Measurements from ENCODE around the gene ARHGAP22.

ARHGAP22 gene

DNA sequence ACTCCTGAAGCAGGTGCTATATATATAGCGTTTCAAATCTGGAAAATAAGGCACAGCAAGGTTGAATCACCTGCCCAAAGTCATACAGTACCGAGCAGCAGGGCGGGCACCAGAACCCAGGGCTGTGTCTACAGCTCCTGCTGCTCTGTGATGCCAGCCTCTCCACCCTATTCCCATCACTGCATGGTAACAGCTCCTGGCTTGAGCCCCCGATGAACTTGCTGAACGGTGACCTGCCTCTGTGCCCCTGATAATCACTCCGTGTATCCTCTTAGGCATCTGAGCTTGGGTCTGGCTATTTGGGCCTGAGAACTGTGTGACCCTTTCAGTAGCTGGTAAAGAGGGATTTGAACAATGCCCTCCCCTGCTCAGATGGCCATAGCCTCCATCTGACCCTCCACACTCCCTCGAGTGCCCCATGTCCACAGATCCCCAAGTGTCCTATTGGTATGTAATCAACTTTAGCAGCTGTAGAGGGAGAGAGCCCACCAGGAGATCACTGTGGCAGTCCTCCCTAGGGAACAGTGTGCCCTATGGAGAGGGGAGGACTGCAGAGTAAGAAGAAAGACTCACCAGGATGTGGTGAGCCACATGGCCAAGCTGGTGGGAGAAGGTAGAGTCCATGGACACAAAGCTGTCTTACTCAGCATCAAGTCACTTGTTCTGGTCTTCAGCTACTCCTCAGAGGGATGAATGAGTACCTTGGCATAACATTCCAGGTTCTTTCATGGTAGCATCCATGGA lies 1.1 kb upstream of the ARHGAP22 start:
- DNase-seq: no peak

GRCh38 chr10:48604039-48604990 lies 558 bp downstream of the ARHGAP22 start:
- DNase-seq: no peak

DNA sequence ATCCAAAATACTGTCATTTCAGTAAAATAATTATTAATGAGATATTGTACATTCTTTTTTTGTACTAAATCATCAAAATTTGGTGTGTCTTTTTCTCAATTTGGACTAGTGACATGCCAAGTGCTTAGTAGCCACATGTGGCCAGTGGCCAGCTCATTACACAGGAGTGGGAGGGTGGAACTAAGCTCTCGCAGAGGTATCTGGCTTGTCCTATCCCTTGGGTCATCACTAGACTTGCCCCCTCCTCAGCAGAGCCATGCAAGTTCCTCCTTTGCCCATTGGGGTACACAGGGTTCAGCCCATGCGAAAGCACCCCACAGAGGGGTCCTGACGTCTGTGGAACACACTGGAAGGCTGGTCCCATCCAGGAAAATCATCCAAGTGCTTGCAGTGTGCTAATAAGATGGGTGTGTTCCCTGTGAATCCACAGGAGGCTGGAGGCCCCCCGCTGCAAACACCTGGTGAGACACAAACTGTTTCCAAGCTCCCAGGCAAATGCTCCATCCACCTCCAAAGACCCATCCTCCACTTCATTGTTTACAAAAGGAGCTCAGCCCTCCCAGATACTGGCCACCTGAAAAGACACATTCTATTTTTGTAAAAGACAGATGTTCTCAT lies 1.3 kb downstream of the ARHGAP22 start:
- DNase-seq: no peak

DNA sequence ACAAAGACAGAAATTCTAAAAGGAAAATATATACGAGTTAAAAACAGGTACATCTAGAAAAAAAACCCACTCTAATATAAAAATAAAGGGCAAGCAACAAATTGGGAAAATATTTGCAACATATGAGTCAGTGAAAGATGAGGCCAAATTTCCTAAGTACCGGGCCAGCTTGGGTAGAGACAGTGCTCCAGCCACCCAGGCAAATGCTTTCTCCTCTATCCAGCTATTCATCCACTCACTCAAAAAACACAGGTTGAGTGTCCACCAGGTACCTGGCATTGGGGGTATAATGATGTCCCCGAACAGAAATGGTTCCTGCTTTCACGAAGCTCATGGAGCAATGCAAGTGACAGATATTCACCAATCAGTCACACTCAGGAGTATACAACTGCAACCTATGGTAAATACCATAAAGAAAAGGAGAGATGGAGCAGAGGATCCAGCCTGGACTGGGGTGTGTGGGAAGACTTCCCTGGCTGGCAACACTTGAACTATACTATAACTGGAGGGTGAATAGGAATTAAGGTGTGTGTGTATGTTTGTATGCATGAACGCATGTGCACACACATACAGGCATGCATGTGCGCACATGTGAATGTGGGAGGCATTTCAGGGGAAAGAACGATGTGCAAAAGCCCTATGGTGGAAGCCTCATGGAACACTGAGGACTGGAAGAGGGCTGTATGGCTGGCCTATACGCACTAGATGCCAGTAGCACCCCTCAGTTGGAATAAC lies 2.3 kb downstream of the ARHGAP22 start:
- DNase-seq: no peak

- no peak for DNase-seq
Observed at GRCh38 chr10:48601789-48602188, 3.1 kb downstream of the ARHGAP22 start.

DNA sequence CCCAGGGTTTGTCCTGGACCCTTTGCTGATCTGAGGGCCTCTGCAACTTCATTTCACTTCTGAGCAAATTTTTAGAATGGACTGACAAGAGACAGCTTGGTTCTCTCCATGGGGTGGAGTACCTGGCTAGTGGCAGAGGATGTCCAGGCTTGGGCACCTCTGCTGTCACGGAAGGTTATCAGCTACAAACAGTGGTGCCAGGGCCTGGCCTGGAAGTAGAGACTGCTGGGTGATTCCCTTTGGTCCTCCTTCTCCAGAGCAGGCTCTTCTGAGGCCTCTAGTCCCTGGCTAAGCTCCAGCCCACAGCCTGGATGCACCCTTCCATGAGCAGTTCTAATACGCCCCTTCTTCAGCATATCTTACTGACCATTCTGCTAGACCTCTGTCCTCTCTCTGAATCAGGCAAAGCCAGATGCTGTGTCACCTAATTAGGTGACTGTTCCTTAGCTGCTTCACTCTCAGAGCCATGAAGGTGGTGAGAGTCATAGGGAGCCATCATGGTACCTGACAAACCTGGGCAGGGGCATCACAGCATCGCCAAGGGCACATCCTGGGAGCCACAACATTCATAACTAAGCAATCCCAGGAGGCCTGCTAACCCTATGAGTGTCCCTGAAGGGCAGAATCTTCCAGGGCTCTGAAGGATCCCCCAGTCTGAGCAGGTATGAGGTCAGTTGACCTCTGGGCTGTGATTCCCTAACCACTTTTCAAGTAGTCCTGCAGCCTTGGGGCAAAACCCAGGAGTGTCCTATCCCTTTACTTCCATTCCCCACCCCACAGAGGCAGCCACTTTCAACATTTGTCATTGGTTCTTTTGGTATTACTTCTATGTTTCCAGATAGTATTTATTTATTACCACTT lies 4.0 kb downstream of the ARHGAP22 start:
- DNase-seq: no peak

DNA sequence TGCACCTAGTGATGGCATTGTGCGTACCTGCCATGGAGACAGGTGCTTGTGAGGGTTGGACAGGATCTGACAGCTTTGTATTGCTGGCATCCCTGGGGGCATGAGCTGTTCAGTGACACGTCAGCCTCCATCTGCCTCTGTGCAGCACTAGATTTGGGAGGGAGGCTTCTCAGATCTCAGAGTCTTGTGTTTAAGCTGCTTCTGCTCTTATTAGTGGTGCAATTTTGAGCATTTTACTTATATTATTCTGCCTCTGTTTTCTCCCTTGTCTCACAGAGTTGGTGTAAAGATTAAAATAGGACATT lies 5.1 kb downstream of the ARHGAP22 start:
- DNase-seq: no peak

DNA sequence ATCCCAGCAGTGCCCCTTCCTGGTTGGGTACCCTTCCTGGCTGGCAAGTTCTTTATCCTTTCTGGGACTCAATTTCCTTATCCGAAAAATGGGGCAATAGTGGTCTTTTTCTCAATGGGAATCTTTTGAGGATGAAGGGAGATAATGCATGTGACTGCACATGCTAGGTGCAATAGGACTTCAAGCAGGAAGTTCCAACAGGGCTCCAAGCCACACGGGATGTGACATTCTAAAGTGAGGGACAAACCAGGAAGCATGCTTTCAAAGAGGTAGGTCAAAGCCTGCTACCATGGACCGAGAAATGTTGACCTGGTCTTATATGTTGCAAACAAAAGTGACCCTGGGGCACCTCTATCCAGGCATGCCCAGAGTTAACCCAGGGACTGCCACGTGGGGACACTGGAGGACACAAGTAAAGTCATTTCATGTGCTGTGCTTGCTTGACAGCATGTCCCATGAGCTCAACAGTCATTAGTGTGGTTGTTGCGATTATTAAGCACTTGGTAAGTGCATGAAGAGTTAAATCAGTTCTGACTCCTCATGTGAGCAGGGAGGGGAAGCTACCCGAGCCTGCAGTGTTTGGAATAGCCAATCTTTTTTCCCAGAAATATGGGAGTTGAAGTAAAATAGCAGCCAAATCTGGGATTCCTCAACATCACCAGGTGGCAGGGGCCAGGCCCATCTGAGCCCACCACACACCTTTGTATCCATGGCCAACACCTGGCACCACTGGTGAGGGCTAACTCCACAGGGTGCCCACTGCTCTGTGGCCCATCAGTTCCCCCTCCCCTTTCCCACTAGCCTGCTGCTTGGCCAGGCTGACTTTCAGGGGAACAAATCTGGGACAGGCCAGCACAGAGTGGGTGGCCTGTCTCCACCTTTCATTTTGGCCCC lies 5.7 kb downstream of the ARHGAP22 start:
- DNase-seq: no peak

DNA sequence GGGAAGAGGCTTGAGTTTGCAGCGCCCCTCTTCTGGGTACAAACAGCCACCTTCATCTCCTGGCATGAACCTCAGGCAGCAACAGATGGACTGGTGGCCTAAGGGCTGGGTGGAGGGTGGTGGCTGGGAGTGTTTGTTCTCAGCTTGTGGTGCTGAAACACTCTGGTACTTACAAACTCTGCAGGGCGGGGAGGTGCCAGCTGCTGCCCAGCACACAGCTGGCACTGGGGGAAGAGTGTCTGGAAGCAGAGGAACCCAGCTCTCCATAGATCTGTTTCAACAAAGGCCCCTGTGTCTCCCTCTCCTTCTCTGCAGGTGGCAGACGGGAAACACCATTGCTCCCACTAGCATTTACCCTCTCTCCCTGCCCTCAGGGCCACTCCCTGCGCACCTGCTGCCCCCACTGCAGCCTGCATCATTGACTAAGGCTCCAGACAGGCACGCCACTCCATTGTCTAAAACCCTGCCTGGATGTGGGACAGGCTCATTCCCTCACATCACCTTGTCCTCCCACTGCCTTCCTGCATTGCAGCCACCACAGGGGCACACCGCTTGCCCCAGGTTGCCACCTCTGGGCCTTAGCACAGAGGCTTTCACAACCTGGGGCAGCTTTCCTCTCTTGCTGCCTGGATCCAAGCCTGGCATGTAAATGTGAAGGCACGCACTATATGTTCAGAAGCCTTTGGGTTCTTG lies 6.5 kb downstream of the ARHGAP22 start:
- DNase-seq: no peak

- DNase-seq: no peak
Observed at GRCh38 chr10:48595539-48595932, 9.3 kb downstream of the ARHGAP22 start.

DNA sequence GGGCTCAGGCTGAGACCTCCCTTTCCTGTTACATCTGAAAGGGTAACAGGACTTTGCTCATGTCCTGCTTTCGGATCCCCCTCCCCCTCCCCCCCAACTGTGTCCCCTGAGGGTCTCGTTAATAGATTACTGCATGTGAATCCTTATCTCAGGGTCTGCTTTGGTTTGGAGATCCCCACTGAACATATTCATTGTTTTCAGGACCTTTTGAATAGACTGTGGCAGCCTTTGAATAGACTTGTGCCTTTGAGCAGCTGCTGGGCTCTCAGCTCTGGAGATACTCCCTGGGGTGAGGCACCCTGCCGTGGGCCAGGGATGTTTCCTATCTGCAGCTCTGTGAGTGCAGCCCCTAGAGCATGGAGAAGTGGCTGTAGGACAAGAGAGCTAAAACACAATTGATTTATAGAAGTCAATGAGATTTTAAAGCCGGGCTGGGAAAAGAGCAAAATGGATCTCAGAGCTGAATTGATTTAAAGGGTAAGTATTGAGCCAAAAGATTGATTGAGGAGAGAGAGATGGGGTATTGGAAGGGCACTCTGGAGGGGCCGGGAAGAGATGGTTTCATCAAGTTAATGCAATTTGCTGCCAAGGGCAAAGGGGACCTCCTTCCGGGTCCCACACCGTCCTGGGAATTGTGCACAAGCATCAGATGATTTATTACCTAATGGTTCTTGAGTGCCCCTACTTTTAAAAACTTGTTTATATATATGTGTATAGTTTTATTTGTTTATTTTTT lies 9.9 kb downstream of the ARHGAP22 start:
- no peak for DNase-seq

GRCh38 chr10:48594371-48594770 lies 10.5 kb downstream of the ARHGAP22 start:
- no peak for DNase-seq

GRCh38 chr10:48592346-48592745 lies 12.5 kb downstream of the ARHGAP22 start:
- no peak for DNase-seq

GRCh38 chr10:48590945-48591344 lies 13.9 kb downstream of the ARHGAP22 start:
- DNase-seq: no peak

DNA sequence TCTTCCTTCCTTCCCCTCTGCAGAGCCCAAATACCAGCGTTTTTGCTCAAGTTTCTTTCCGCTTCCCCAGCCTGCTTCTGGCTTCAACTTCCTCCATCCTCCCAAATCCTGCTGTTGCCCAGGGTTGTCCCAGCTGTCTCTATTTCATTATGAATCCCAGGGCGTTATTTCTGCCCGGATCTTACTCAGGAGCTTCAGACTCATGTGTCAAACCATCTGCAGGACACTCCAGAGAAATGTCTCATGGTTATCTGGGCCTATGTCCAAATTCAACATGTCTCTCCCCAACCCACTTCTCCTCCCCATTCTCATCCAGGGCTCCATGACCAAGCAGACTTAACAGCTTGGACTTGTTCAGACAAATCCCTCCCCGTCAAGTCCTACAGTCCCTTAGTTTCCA lies 15.6 kb downstream of the ARHGAP22 start:
- DNase-seq: no peak

GRCh38 chr10:48587819-48588218 lies 17.1 kb downstream of the ARHGAP22 start:
- no peak for DNase-seq

GRCh38 chr10:48587101-48587500 lies 17.8 kb downstream of the ARHGAP22 start:
- no peak for DNase-seq

GRCh38 chr10:48582970-48583369 lies 21.9 kb downstream of the ARHGAP22 start:
- DNase-seq: no peak

- DNase-seq: no peak
Observed at GRCh38 chr10:48580236-48580635, 24.6 kb downstream of the ARHGAP22 start.
